IMR-90 (cell line): Measurements from ENCODE around the gene SLC22A5. TPM values are rescaled to one million over a fixed set of nuclear protein-coding genes. Genes with fewer than 3 reads are reported as not detected.

Experiments
- ATAC-seq: fragments of 200-7000 bp; cut with Tn5 transposase; 2 replicates; pipeline ENCODE4 v1.9.1; 2020; ENCODE audit warnings: low read depth, mild to moderate bottlenecking, moderate library complexity
- BruUV-seq: library from RNA; stranded (reverse); fragments of 400-500 nt; replicated peaks from 2 replicates; lab custom pipeline; 2021; lab: Mats Ljungman, UMichigan
- CTCF ChIA-PET: fragments of 300-600 bp; formaldehyde crosslinking; extraction: SDS; loops from one replicate; lab custom pipeline; 2021; ENCODE audit warnings: antibody characterized with exemption; lab: Yijun Ruan, JAX
- POLR2A ChIA-PET: fragments of 300-600 bp; sonication (Branson Sonifier 250); formaldehyde crosslinking; loops from one replicate; lab custom pipeline; 2022; ENCODE audit warnings: antibody characterized with exemption; ENCODE audit not compliant: unreplicated experiment; lab: Charles Lee
- DNase-seq: peaks from one replicate; pipeline ENCODE4 v3.0.0; 2013
- H2AFZ ChIP-seq: replicated peaks from 2 replicates; pipeline ENCODE3; 2013; ENCODE audit warnings: low read length, mild to moderate bottlenecking; ENCODE audit not compliant: poor library complexity
- H2AK5ac ChIP-seq: 2 replicates; pipeline ENCODE4 v1.6.1; 2013; ENCODE audit warnings: low read depth, low read length, inconsistent platforms
- H2AK9ac ChIP-seq: replicated peaks from 2 replicates; pipeline ENCODE3; 2013; ENCODE audit warnings: mild to moderate bottlenecking, low read depth, low read length, moderate library complexity; ENCODE audit not compliant: poor library complexity
- H2BK120ac ChIP-seq: 2 replicates; pipeline ENCODE4 v1.6.1; 2013; ENCODE audit warnings: low read depth, low read length, inconsistent platforms
- H2BK15ac ChIP-seq: 3 replicates; pipeline ENCODE4 v1.6.1; 2013; ENCODE audit warnings: low read depth, low read length, inconsistent platforms
- H2BK20ac ChIP-seq: 2 replicates; pipeline ENCODE4 v1.6.1; 2013; ENCODE audit warnings: low read depth, mild to moderate bottlenecking, inconsistent platforms, low read length, moderate library complexity
- H2BK5ac ChIP-seq: 2 replicates; pipeline ENCODE4 v1.6.1; 2013; ENCODE audit warnings: mild to moderate bottlenecking, low read depth, low read length, inconsistent platforms; ENCODE audit not compliant: poor library complexity, severe bottlenecking
- H3K14ac ChIP-seq: replicated peaks from 2 replicates; pipeline ENCODE4 v1.6.1; 2013; ENCODE audit warnings: low read depth, low read length, inconsistent platforms
- H3K18ac ChIP-seq: 2 replicates; pipeline ENCODE4 v1.6.1; 2013; ENCODE audit warnings: low read depth, low read length, control low read depth
- H3K23ac ChIP-seq: 2 replicates; pipeline ENCODE4 v1.6.1; 2013; ENCODE audit warnings: low read depth, low read length, inconsistent platforms
- H3K27ac ChIP-seq: 2 replicates; pipeline ENCODE4 v1.5.1; 2013; ENCODE audit warnings: mild to moderate bottlenecking, control low read depth, low read length; ENCODE audit not compliant: insufficient read depth
- H3K27me3 ChIP-seq: 2 replicates; pipeline ENCODE4 v1.6.1; 2013; ENCODE audit warnings: low read length; ENCODE audit not compliant: control insufficient read depth, insufficient read depth
- H3K36me3 ChIP-seq: 2 replicates; pipeline ENCODE4 v1.6.1; 2013; ENCODE audit warnings: low read length, mixed read lengths; ENCODE audit not compliant: control insufficient read depth, insufficient read depth
- H3K4ac ChIP-seq: 2 replicates; pipeline ENCODE4 v1.6.1; 2013; ENCODE audit warnings: low read depth, low read length, inconsistent platforms
- H3K4me1 ChIP-seq: 2 replicates; pipeline ENCODE4 v1.6.1; 2013; ENCODE audit warnings: low read length, mixed read lengths; ENCODE audit not compliant: control insufficient read depth, insufficient read depth
- H3K4me2 ChIP-seq: 2 replicates; pipeline ENCODE4 v1.6.1; 2013; ENCODE audit warnings: low read depth, mild to moderate bottlenecking, control low read depth, low read length, moderate library complexity
- H3K4me3 ChIP-seq: 2 replicates; pipeline ENCODE4 v1.5.1; 2013; ENCODE audit warnings: low read depth, mild to moderate bottlenecking, control low read depth, low read length, moderate library complexity; ENCODE audit not compliant: insufficient read depth
- H3K56ac ChIP-seq: 2 replicates; pipeline ENCODE4 v1.6.1; 2013; ENCODE audit warnings: low read length, inconsistent platforms; ENCODE audit not compliant: insufficient read depth; ENCODE audit errors: extremely low read depth
- H3K79me1 ChIP-seq, 2 experiments: 2 replicates each; pipeline ENCODE4 v1.6.1; 2013; ENCODE audit warnings: low read length in 2 of 2, inconsistent platforms in 1 of 2, low read depth in 1 of 2
- H3K9ac ChIP-seq: 2 replicates; pipeline ENCODE4 v1.6.1; 2013; ENCODE audit warnings: low read depth, low read length, control low read depth
- H3K9me1 ChIP-seq: 2 replicates; pipeline ENCODE4 v1.6.1; 2013; ENCODE audit warnings: low read length, inconsistent platforms; ENCODE audit not compliant: insufficient read depth
- H3K9me3 ChIP-seq: 2 replicates; pipeline ENCODE4 v1.6.1; 2013; ENCODE audit warnings: low read length; ENCODE audit not compliant: control insufficient read depth, insufficient read depth
- H4K20me1 ChIP-seq: 2 replicates; pipeline ENCODE4 v1.6.1; 2013; ENCODE audit warnings: low read length, inconsistent platforms; ENCODE audit not compliant: insufficient read depth
- H4K5ac ChIP-seq: 2 replicates; pipeline ENCODE4 v1.6.1; 2013; ENCODE audit warnings: mild to moderate bottlenecking, low read depth, low read length, control low read depth
- H4K8ac ChIP-seq, 2 experiments: 2 replicates each; pipeline ENCODE4 v1.6.1; 2013; ENCODE audit warnings: low read depth in 2 of 2, low read length in 2 of 2, control low read depth in 1 of 2, inconsistent platforms in 1 of 2
- H4K91ac ChIP-seq: 2 replicates; pipeline ENCODE4 v1.6.1; 2013; ENCODE audit warnings: low read depth, low read length, inconsistent platforms; ENCODE audit not compliant: insufficient read depth
- BHLHE40 ChIP-seq: fragments of 150-350 bp; IDR thresholded peaks from 2 replicates; pipeline ENCODE4 v1.6.1; 2016; ENCODE audit warnings: mild to moderate bottlenecking, low read depth, low read length
- CEBPB ChIP-seq: IDR thresholded peaks from 2 replicates; pipeline ENCODE4 v1.6.1; 2012; ENCODE audit warnings: low read depth, low read length, improper control_type of control experiment
- CHD1 ChIP-seq: IDR thresholded peaks from 2 replicates; pipeline ENCODE4 v1.6.1; 2012; ENCODE audit warnings: low read depth, low read length, improper control_type of control experiment
- ELK1 ChIP-seq: fragments of 150-350 bp; IDR thresholded peaks from 2 replicates; pipeline ENCODE4 v1.6.1; 2016; ENCODE audit warnings: low read depth, mild to moderate bottlenecking, low read length, moderate library complexity, borderline replicate concordance
- MAFK ChIP-seq: IDR thresholded peaks from 2 replicates; pipeline ENCODE4 v1.6.1; 2012; ENCODE audit warnings: low read depth, low read length, improper control_type of control experiment
- MAZ ChIP-seq: IDR thresholded peaks from 2 replicates; pipeline ENCODE4 v1.6.1; 2012; ENCODE audit warnings: low read depth, mild to moderate bottlenecking, low read length, improper control_type of control experiment, moderate library complexity, borderline replicate concordance
- MXI1 ChIP-seq: IDR thresholded peaks from 2 replicates; pipeline ENCODE4 v1.6.1; 2012; ENCODE audit warnings: low read depth, mild to moderate bottlenecking, low read length, moderate library complexity, borderline replicate concordance
- NFE2L2 ChIP-seq: fragments of 150-350 bp; IDR thresholded peaks from 2 replicates; pipeline ENCODE4 v1.6.1; 2016; ENCODE audit warnings: low read depth, mild to moderate bottlenecking, low read length
- POLR2A ChIP-seq: IDR thresholded peaks from 2 replicates; pipeline ENCODE4 v1.6.1; 2012; ENCODE audit warnings: mild to moderate bottlenecking, low read depth, low read length
- RAD21 ChIP-seq: IDR thresholded peaks from 2 replicates; pipeline ENCODE4 v1.6.1; 2012; ENCODE audit warnings: low read length, improper control_type of control experiment
- RCOR1 ChIP-seq: IDR thresholded peaks from 2 replicates; pipeline ENCODE4 v1.6.1; 2012; ENCODE audit warnings: mild to moderate bottlenecking, low read length, improper control_type of control experiment; ENCODE audit not compliant: insufficient replicate concordance
- RFX5 ChIP-seq: IDR thresholded peaks from 2 replicates; pipeline ENCODE4 v1.8.0; 2012; ENCODE audit warnings: low read depth, mild to moderate bottlenecking, low read length, moderate library complexity
- SMC3 ChIP-seq: fragments of 150-350 bp; IDR thresholded peaks from 2 replicates; pipeline ENCODE4 v1.6.1; 2016; ENCODE audit warnings: low read depth, mild to moderate bottlenecking, antibody characterized with exemption, low read length, moderate library complexity
- USF2 ChIP-seq: fragments of 150-350 bp; IDR thresholded peaks from 2 replicates; pipeline ENCODE4 v1.6.1; 2017; ENCODE audit warnings: mild to moderate bottlenecking, antibody characterized with exemption, low read length, low read depth
- WGBS, 2 experiments: methylation state at CpG; one replicate each; pipeline versions ENCODE4 v1.1.5 to v1.1.7; 2013; ENCODE audit warnings: missing lambda C conversion rate in 2 of 2; ENCODE audit not compliant: insufficient read length in 1 of 2; ENCODE audit errors: extremely low coverage in 2 of 2; 5-methylcytosine and 5-hydroxymethylcytosine counted together
- dilution Hi-C: fragments of 300-500 bp; cut with HindIII; formaldehyde crosslinking; loops from one replicate; pipeline ENCODE4 v1.14.3; 2018; ENCODE audit warnings: low sequenced_read_pairs; ENCODE audit not compliant: unreplicated experiment
- in situ Hi-C: fragments of 300-500 bp; cut with MboI; formaldehyde crosslinking; loops from 3 replicates; pipeline ENCODE4 v1.14.3; 2019; ENCODE audit warnings: low sequenced_read_pairs, inconsistent platforms, mixed read lengths
- intact Hi-C: fragments of 100-400 bp; cut with micrococcal nuclease; formaldehyde crosslinking; loops from 2 replicates; pipeline ENCODE4 v1.10.0; 2022
- polyA plus RNA-seq, 3 experiments: library from polyadenylated mRNA; depleted of rRNA; stranded (reverse); fragments of >200 nt; gene quantifications; 2 replicates each; pipeline ENCODE4 v1.2.3, GENCODE V29; 2012; ENCODE audit warnings: low replicate concordance in 1 of 3
- total RNA-seq: library from RNA; depleted of rRNA; stranded (reverse); fragments of >200 nt; gene quantifications from 2 replicates; pipeline ENCODE4 v1.2.3, GENCODE V29; 2012
- TF ChIP-seq, protein P1 (sequence below): conservative IDR thresholded peaks from 2 replicates; pipeline ENCODE4 v1.5.1; 2012; ENCODE audit warnings: mild to moderate bottlenecking, low read depth, low read length, improper control_type of control experiment

Gene SLC22A5
- total and polyA plus RNA-seq, 2 of the 4 experiments (the other 2 are of a cell fraction), result 6.1 to 7.1 TPM

GRCh38 chr5:132392978-132393825, 23.7 kb downstream of the SLC22A5 start:
- H3K9me3 ChIP-seq, result no peaks in the 10 kb centered on the region
- H4K5ac ChIP-seq, result no peak overlapping the region
- no peak overlapping the region for H3K23ac ChIP-seq
- no peak overlapping the region for H3K9ac ChIP-seq
- dilution Hi-C loops (no loop called here), intact Hi-C loops (no loop called here), in situ Hi-C loops (no loop called here)
- no peak overlapping the region for H3K56ac ChIP-seq
- no peak for DNase-seq
- no peak overlapping the region for H4K91ac ChIP-seq
- peaks cover 2% of the 10 kb centered on the region for H3K27me3 ChIP-seq
- no peak overlapping the region for H2BK5ac ChIP-seq
- ATAC-seq, result no peak
- no peak overlapping the region for H2AFZ ChIP-seq
- H2AK9ac ChIP-seq, result no peak overlapping the region
- H3K79me1 ChIP-seq, result peaks cover 0 to 5% of the 10 kb centered on the region in 2 experiments; a peak in 1 of 4 replicates
- H3K27ac ChIP-seq, result no peak overlapping the region
- peaks cover 4% of the 10 kb centered on the region; the same call in 1 of the 2 replicates for H3K36me3 ChIP-seq
- H4K20me1 ChIP-seq, result peaks cover 3% of the 10 kb centered on the region; the same call in 1 of the 2 replicates
- no peak overlapping the region for H3K4me3 ChIP-seq
- H2BK15ac ChIP-seq, result no peak overlapping the region
- H2AK5ac ChIP-seq, result no peak overlapping the region
- H4K8ac ChIP-seq, result no peak overlapping the region
- peaks cover 19% of the 10 kb centered on the region for H3K4me1 ChIP-seq
- no peak overlapping the region for H2BK20ac ChIP-seq
- H3K14ac ChIP-seq, result no peak overlapping the region
- no peak overlapping the region for H3K18ac ChIP-seq
- H2BK120ac ChIP-seq, result no peak overlapping the region
- CTCF ChIA-PET, result no interaction called here
- no peak overlapping the region for H3K4me2 ChIP-seq
- peaks cover 21% of the 10 kb centered on the region for H3K9me1 ChIP-seq
- POLR2A ChIA-PET, result no interaction called here
- no CpG with 5 or more reads among the region's 6 CpGs for WGBS, 2 experiments
- no TSS peak for BruUV-seq
- H3K4ac ChIP-seq, result no peak overlapping the region
- TF ChIP-seq RFX5 (no peak), NFE2L2 (no peak), USF2 (no peak), POLR2A (no peak), MXI1 (no peak), RAD21 (no peak), ELK1 (no peak), MAFK (no peak), BHLHE40 (no peak), RCOR1 (no peak), CEBPB (no peak), SMC3 (no peak), MAZ (no peak), CHD1 (no peak)
- TF ChIP-seq, protein P1, sequence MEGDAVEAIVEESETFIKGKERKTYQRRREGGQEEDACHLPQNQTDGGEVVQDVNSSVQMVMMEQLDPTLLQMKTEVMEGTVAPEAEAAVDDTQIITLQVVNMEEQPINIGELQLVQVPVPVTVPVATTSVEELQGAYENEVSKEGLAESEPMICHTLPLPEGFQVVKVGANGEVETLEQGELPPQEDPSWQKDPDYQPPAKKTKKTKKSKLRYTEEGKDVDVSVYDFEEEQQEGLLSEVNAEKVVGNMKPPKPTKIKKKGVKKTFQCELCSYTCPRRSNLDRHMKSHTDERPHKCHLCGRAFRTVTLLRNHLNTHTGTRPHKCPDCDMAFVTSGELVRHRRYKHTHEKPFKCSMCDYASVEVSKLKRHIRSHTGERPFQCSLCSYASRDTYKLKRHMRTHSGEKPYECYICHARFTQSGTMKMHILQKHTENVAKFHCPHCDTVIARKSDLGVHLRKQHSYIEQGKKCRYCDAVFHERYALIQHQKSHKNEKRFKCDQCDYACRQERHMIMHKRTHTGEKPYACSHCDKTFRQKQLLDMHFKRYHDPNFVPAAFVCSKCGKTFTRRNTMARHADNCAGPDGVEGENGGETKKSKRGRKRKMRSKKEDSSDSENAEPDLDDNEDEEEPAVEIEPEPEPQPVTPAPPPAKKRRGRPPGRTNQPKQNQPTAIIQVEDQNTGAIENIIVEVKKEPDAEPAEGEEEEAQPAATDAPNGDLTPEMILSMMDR, result no peak
